ENCODE measurements around the gene TPSG1. TPM values are rescaled to one million over a fixed set of nuclear protein-coding genes. Genes with fewer than 3 reads are reported as not detected.

The TPSG1 gene
- total RNA-seq, 2 donors from 2014 or later, result not detected

DNA sequence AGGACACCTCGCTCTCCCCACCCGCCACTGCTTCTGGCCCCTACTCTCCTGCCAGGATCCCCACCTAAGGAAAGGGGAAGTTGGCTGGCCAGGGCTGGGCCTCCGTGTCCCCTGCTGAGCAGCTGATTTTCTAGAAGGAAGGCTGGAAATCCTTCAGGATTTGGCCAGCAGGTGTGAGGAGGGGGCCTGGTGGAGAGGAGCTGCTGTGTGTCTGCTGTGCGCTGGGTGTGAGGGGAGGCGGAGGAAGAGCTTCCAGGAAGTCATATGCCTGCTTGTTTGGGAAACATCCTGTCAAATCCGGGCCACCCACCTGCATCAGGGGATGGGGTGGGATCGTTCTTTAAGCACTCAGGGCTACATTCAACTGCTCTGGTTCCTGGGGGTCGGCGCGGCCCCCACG, 28.6 kb downstream of the TPSG1 start:
- Histone ChIP-seq H3K4me1 (peaks cover 6% of the 10 kb centered on the region), H3K4me3 (no peak overlapping the region), H3K27me3 (no peaks in the 10 kb centered on the region), H3K27ac (no peak overlapping the region), H3K9me3 (no peaks in the 10 kb centered on the region), H3K36me3 (replicated peaks in 1 of 2; ENCODE audit: insufficient read depth in 1 of 2, low read depth in 2 of 2) (no peaks in the 10 kb centered on the region)
- no peak for ATAC-seq
- TF ChIP-seq POLR2A (IDR thresholded peaks at IDR 0.05), result no peak
- WGBS, 2 donors, result 56 to 82% methylated on average over 5 to 11 of the region's 11 CpGs
- intact Hi-C loops (cut with DNase I), result no loop called here
- DNase-seq, result no peak

DNA sequence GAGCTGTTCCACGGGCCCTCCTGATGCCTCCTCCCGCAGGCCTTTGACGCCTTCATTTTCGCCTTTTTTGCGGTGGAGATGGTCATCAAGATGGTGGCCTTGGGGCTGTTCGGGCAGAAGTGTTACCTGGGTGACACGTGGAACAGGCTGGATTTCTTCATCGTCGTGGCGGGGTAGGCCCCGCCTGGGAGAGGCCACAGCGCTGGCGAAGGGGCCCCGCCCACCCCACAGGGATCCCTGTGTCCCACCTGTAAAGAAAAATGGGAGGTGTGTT, 29.7 kb downstream of the TPSG1 start:
- Histone ChIP-seq H3K27ac (no peak overlapping the region), H3K27me3 (no peaks in the 10 kb centered on the region), H3K4me1 (peaks cover 6% of the 10 kb centered on the region), H3K9me3 (no peaks in the 10 kb centered on the region), H3K4me3 (no peak overlapping the region), H3K36me3 (replicated peaks in 1 of 2; ENCODE audit: insufficient read depth in 1 of 2, low read depth in 2 of 2) (no peaks in the 10 kb centered on the region)
- ATAC-seq, result no peak
- TF ChIP-seq, protein P1, sequence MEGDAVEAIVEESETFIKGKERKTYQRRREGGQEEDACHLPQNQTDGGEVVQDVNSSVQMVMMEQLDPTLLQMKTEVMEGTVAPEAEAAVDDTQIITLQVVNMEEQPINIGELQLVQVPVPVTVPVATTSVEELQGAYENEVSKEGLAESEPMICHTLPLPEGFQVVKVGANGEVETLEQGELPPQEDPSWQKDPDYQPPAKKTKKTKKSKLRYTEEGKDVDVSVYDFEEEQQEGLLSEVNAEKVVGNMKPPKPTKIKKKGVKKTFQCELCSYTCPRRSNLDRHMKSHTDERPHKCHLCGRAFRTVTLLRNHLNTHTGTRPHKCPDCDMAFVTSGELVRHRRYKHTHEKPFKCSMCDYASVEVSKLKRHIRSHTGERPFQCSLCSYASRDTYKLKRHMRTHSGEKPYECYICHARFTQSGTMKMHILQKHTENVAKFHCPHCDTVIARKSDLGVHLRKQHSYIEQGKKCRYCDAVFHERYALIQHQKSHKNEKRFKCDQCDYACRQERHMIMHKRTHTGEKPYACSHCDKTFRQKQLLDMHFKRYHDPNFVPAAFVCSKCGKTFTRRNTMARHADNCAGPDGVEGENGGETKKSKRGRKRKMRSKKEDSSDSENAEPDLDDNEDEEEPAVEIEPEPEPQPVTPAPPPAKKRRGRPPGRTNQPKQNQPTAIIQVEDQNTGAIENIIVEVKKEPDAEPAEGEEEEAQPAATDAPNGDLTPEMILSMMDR (IDR thresholded peaks at IDR 0.05), result no peak
- TF ChIP-seq POLR2A (IDR thresholded peaks at IDR 0.05), result no peak
- intact Hi-C loops (cut with DNase I), result no loop called here
- DNase-seq, result no peak
- 52 to 100% methylated on average over 1 to 13 of the region's 14 CpGs for WGBS, 2 donors

DNA sequence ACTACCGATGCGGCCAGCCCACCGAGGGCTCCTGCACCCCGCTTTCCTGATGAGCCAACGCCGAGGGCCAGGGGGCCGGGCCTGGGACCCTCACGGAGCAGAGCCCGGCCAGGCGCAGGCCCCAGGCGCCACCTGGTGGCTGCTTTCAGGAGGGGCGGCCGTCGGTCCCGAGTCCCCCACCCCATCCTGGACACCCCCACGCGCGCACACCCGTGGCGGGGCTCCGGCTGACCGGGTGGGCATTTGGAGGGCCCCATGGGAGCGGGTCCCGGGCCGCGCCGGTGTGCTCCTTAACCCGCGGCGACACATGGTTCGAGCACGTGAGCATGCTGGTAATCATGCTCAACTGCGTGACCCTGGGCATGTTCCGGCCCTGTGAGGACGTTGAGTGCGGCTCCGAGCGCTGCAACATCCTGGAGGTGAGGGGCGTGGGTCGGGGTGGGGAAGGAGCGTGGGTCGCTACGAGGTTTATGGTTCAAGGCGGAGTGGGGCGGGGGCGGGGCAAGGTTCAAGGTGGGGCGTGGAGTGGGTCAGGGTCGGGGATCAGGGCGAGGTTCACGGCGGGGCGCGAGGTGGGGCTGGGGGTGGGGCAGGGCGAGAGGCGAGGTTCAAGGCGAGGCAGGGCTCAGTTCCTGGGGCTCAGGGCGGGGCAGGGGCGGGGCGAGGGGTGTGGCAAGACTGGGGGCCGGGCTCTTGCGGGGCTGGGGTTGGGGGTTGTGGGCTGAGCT, 30.2 kb downstream of the TPSG1 start:
- Histone ChIP-seq H3K27me3 (no peaks in the 10 kb centered on the region), H3K9me3 (no peaks in the 10 kb centered on the region), H3K4me1 (peaks cover 6% of the 10 kb centered on the region), H3K36me3 (replicated peaks in 1 of 2; ENCODE audit: insufficient read depth in 1 of 2, low read depth in 2 of 2) (no peaks in the 10 kb centered on the region), H3K4me3 (no peak overlapping the region), H3K27ac (no peak overlapping the region)
- intact Hi-C loops (cut with DNase I), result no loop called here
- TF ChIP-seq POLR2A (IDR thresholded peaks at IDR 0.05), result no peak
- TF ChIP-seq, protein P1 (IDR thresholded peaks at IDR 0.05), result peak; percentile 79 to 96 (median 89)
- ATAC-seq, result peak; percentile 24
- peak in 3 of 4 donors; percentile 22 to 55 (median 35) for DNase-seq
- WGBS, 2 donors, result 15 to 35% methylated on average over 20 to 54 of the region's 61 CpGs

DNA sequence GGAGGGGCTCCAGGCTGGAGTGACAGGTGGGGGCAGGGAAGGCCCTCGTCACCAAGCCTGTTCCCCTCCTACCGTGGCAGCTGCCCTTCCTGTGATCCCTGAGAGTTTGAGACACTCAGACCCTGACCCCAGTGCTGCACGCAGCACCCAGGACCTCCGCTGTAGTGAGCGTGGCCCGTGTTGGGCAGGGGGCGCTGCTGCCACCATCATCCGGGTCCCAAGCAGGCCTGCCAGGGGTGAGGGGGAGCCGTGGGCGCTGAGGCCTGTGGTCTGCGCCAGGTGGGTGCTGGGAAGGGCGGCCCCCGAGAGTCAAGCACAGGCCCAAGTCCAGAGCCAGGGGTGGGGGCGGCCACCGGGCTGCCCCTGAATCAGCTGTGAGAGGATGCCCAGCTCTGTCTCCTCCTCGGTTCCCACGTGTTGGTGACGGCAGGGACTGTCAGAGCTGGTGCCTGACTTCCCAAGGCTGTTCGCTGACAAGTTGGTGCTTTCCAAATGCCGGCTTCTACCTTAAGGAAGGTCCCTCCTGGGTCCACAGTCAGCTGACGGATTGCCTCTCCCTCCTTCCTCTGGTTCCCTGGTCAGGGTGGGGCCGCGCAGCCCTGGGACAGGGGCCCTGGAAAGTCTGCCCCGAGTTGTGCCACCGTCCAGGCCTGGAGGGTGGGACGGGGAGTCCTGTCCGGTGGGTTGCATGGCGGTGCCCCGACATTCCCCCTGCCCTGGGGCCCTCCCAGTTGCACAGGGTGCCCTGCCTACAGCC, 31.1 kb downstream of the TPSG1 start:
- no peak overlapping the region for H3K4me3 ChIP-seq
- H3K27ac ChIP-seq, result no peak overlapping the region
- WGBS, 2 donors, result 65% methylated on average over 29 of the region's 29 CpGs; no CpG with 5 or more reads in 1 of the 2 donors
- ATAC-seq (no peak), DNase-seq (no peak)
- H3K36me3 ChIP-seq (replicated peaks in 1 of 2; ENCODE audit: insufficient read depth in 1 of 2, low read depth in 2 of 2), result no peaks in the 10 kb centered on the region
- TF ChIP-seq, protein P1 (IDR thresholded peaks at IDR 0.05), result no peak
- TF ChIP-seq POLR2A (IDR thresholded peaks at IDR 0.05), result no peak
- intact Hi-C loops (cut with DNase I), result loop anchor here (2.0 kb wide), 1 partner anchor 87 kb away; no protein-coding TSS in a partner anchor
- H3K4me1 ChIP-seq, result peaks cover 6% of the 10 kb centered on the region
- H3K9me3 ChIP-seq, result no peaks in the 10 kb centered on the region
- no peaks in the 10 kb centered on the region for H3K27me3 ChIP-seq

DNA sequence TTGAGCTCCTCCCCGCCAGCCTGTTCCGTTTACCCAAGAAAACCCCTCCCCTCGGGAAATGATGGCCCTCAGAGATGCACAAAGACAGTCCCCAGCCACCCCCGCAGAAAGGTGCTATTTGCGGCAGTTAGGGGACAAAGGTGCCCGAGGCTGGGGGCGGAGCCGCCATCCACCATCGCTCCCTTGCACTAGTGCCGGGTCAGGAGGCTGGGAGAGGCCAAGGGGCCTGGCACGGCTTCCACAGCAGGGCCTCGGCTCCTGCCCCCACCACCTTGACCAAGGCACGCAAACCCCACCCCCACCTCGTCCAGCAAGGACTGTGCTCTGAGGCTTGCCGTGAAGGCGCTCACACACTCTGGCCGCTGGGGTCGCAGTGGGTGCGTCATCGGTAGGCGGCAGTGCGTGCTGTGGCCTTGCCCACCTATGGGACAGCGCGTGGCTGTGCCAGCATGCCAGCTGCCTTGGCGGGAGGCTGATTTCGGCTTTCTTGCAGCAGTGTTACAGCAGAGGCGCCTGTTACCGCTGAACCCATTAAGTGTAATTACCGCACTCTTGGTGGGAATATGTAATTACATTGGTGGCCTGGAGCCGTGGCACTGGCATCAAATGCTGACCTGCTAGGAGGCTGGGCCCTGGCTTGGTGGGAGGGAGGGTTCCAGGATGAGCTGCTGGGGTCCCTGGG, 31.8 kb downstream of the TPSG1 start:
- Histone ChIP-seq H3K4me1 (peaks cover 6% of the 10 kb centered on the region), H3K9me3 (no peaks in the 10 kb centered on the region), H3K27ac (no peak overlapping the region), H3K36me3 (replicated peaks in 1 of 2; ENCODE audit: insufficient read depth in 1 of 2, low read depth in 2 of 2) (no peaks in the 10 kb centered on the region), H3K4me3 (no peak overlapping the region), H3K27me3 (no peaks in the 10 kb centered on the region)
- DNase-seq (peak in 3 of 4 donors; percentile 19 to 29 (median 24)), ATAC-seq (no peak)
- intact Hi-C loops (cut with DNase I), result loop anchor here (2.0 kb wide), 1 partner anchor 86 kb away; no protein-coding TSS in a partner anchor
- WGBS, 2 donors, result 70% methylated on average over 30 of the region's 30 CpGs; no CpG with 5 or more reads in 1 of the 2 donors
- TF ChIP-seq POLR2A (IDR thresholded peaks at IDR 0.05), result no peak
- TF ChIP-seq, protein P1 (IDR thresholded peaks at IDR 0.05), result no peak
